ENCODE data around the gene CMC1. TPM values are rescaled to one million over a fixed set of nuclear protein-coding genes. Genes with fewer than 3 reads are reported as not detected.

CMC1 gene
- total RNA-seq, 6 donors from 2014 or later = 4.6 to 20.7 (median 14.1) TPM

DNA sequence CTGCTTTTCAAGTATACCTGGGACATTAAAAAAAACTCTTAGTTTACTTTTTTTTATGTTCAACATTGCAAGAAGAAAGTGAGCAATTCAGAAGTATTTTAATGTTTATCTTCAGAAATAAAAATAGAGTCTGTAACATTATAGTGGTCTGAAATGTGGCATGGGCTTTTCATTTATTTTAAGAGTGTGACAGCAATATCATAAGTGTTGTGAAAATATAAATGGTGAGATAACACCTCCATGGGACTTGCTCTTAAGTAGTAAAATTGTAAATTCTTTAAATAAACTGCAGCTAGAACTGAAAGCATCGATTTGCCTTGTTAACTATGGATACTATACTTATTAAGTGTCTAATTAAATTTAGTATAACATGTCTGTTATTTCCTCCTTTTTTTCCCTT is 58.3 kb downstream of the CMC1 start:
- no peak overlapping the region for H3K4me3 ChIP-seq
- no peak for DNase-seq
- TF ChIP-seq EP300 (IDR thresholded peaks at IDR 0.05) = no peak
- TF ChIP-seq, protein P1, sequence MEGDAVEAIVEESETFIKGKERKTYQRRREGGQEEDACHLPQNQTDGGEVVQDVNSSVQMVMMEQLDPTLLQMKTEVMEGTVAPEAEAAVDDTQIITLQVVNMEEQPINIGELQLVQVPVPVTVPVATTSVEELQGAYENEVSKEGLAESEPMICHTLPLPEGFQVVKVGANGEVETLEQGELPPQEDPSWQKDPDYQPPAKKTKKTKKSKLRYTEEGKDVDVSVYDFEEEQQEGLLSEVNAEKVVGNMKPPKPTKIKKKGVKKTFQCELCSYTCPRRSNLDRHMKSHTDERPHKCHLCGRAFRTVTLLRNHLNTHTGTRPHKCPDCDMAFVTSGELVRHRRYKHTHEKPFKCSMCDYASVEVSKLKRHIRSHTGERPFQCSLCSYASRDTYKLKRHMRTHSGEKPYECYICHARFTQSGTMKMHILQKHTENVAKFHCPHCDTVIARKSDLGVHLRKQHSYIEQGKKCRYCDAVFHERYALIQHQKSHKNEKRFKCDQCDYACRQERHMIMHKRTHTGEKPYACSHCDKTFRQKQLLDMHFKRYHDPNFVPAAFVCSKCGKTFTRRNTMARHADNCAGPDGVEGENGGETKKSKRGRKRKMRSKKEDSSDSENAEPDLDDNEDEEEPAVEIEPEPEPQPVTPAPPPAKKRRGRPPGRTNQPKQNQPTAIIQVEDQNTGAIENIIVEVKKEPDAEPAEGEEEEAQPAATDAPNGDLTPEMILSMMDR (IDR thresholded peaks at IDR 0.05) = no peak
- TF ChIP-seq POLR2AphosphoS5 (IDR thresholded peaks at IDR 0.05) = no peak
- TF ChIP-seq POLR2A (IDR thresholded peaks at IDR 0.05) = no peak
- no peaks in the 10 kb centered on the region for H3K4me1 ChIP-seq
- no peaks in the 10 kb centered on the region for H3K27me3 ChIP-seq
- H3K36me3 ChIP-seq = no peaks in the 10 kb centered on the region
- no peaks in the 10 kb centered on the region for H3K9me3 ChIP-seq
- H3K27ac ChIP-seq = no peak overlapping the region
- WGBS, 2 donors = 88 to 90% methylated on average over 1 of the region's 1 CpG
- ATAC-seq (ENCODE audit: low FRiP score in 2 of 2) = no peak

DNA sequence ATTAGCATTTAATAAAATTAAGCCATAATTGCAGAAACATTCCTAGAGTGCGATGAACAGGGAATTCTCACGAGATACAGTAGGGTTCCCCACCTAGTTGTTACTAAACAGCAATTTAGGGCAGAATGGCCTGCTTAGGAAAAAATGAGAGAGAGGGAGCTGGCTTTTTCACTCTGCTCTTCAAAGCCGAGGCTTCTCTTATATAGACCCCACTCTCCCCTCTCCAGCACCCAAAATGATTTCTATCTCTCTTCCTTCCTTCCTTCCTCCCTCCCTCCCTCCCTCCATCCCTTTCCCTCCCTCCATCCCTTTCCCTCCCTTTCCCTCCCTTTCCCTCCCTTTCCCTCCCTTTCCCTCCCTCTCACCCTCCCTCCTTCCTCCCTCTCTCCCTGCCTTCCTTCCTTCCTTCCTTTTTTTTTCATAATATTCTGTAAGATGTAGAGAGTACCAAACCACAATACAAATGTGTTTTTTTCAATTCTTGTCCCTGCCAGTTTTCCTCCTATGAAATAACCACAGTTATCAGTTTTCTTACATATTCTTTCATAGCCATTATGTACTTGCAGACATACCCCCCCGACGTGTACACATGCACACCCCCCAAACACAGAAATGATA is 59.0 kb downstream of the CMC1 start:
- 84 to 88% methylated on average over 5 of the region's 5 CpGs for WGBS, 2 donors
- DNase-seq (no peak), ATAC-seq (ENCODE audit: low FRiP score in 2 of 2) (no peak)
- Histone ChIP-seq H3K4me1 (no peaks in the 10 kb centered on the region), H3K9me3 (no peaks in the 10 kb centered on the region), H3K27me3 (no peaks in the 10 kb centered on the region), H3K27ac (no peak overlapping the region), H3K36me3 (no peaks in the 10 kb centered on the region), H3K4me3 (no peak overlapping the region)
- no peak for TF ChIP-seq POLR2A (IDR thresholded peaks at IDR 0.05)
- no peak for TF ChIP-seq POLR2AphosphoS5 (IDR thresholded peaks at IDR 0.05)
- TF ChIP-seq, protein P1 (IDR thresholded peaks at IDR 0.05) = no peak
- no peak for TF ChIP-seq EP300 (IDR thresholded peaks at IDR 0.05)

DNA sequence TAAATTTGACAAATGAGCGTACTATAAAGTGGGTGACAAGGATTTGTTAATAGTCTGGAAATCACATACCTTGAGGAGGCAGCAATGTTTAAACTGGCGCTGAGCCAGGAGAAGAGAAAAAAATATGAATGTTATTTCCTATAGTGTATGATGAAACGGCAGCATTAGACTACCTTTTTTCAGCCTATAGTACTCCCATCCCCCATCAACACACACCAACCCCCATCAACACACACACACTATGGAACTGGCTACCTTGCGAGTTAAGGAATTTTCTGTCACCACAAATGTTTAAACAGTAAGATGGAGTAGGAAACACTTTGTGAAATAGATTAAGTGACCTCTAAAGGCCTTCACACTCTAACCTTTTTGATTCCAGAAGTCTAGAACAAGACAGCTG is 60.3 kb downstream of the CMC1 start:
- no peak overlapping the region for H3K27ac ChIP-seq
- WGBS, 2 donors = 68 to 72% methylated on average over 4 of the region's 4 CpGs
- peak; percentile 23 to 70 for ATAC-seq (ENCODE audit: low FRiP score in 2 of 2)
- H3K4me3 ChIP-seq = no peak overlapping the region
- H3K27me3 ChIP-seq = no peaks in the 10 kb centered on the region
- no peaks in the 10 kb centered on the region for H3K4me1 ChIP-seq
- no peaks in the 10 kb centered on the region for H3K9me3 ChIP-seq
- no peak for TF ChIP-seq EP300 (IDR thresholded peaks at IDR 0.05)
- H3K36me3 ChIP-seq = no peaks in the 10 kb centered on the region
- no peak for DNase-seq

DNA sequence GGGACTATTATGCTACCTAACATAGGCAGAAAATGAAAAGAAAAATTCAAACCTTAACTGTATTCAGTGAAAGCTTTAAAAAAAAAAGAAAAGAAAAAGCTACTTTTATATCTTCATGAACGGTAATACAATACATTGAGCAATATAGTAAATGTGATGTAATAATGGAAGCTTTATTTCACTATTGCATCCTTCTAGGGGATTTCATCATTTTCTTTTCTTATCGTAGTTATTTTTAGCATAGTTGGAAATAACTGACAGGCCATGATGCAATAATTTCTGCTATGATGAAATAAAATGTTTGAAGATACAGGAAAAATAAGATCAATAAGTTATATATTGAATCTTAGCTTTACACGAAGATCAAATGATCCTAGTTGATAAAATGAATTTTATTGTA is 66.8 kb downstream of the CMC1 start:
- WGBS, 2 donors = 63 to 72% methylated on average over 3 of the region's 3 CpGs

DNA sequence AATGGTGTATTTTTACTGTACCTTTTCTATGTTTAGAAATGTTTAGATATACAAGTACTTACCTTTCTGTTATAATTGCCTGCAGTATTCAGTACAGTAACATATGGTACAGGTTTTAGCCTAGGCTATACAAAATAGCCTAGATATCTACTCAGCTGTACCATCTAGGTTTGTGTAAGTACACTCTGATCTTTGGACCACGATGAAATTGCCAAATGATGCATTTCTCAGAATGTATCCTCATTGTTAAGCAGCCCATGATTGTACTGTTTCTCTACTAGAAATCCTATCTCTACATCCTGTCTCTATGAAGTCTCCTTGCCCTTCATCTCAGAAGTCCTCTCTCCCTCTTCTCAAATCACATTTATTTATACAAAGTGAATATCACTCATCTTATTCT is 74.3 kb downstream of the CMC1 start:
- TF ChIP-seq, protein P1 (IDR thresholded peaks at IDR 0.05) = no peak
- no peak for TF ChIP-seq POLR2A (IDR thresholded peaks at IDR 0.05)
- no peak for TF ChIP-seq POLR2AphosphoS5 (IDR thresholded peaks at IDR 0.05)
- no peak for TF ChIP-seq EP300 (IDR thresholded peaks at IDR 0.05)
- Histone ChIP-seq H3K4me1 (no peaks in the 10 kb centered on the region), H3K27me3 (no peaks in the 10 kb centered on the region), H3K9me3 (no peaks in the 10 kb centered on the region), H3K36me3 (peaks cover 0 to 6% (median 0%) of the 10 kb centered on the region in 4 donors), H3K27ac (no peak overlapping the region), H3K4me3 (no peak overlapping the region)
- no peak for ATAC-seq (ENCODE audit: low FRiP score in 2 of 2)
- 80 to 95% methylated on average over 1 of the region's 1 CpG for WGBS, 2 donors
- no peak for DNase-seq

More for the DNA sequence above, 66.8 kb downstream of the CMC1 start:
- Histone ChIP-seq H3K4me1 (no peaks in the 10 kb centered on the region), H3K27ac (no peak overlapping the region), H3K27me3 (no peaks in the 10 kb centered on the region), H3K9me3 (no peaks in the 10 kb centered on the region), H3K4me3 (no peak overlapping the region), H3K36me3 (no peaks in the 10 kb centered on the region)
- TF ChIP-seq POLR2AphosphoS5 (IDR thresholded peaks at IDR 0.05) = no peak
- no peak for TF ChIP-seq POLR2A (IDR thresholded peaks at IDR 0.05)
- TF ChIP-seq, protein P1 (IDR thresholded peaks at IDR 0.05) = no peak
- TF ChIP-seq EP300 (IDR thresholded peaks at IDR 0.05) = no peak
- DNase-seq = no peak
- ATAC-seq (ENCODE audit: low FRiP score in 2 of 2) = no peak

Measured in upper lobe of left lung (tissue), 6 donors.